ENCODE results near the gene PREX1.
"Not testable (repeated sequence)": the region's sequence is repeated elsewhere in the genome, so short reads cannot be mapped to it uniquely, and the experiment has no call there.

PREX1 gene

DNA sequence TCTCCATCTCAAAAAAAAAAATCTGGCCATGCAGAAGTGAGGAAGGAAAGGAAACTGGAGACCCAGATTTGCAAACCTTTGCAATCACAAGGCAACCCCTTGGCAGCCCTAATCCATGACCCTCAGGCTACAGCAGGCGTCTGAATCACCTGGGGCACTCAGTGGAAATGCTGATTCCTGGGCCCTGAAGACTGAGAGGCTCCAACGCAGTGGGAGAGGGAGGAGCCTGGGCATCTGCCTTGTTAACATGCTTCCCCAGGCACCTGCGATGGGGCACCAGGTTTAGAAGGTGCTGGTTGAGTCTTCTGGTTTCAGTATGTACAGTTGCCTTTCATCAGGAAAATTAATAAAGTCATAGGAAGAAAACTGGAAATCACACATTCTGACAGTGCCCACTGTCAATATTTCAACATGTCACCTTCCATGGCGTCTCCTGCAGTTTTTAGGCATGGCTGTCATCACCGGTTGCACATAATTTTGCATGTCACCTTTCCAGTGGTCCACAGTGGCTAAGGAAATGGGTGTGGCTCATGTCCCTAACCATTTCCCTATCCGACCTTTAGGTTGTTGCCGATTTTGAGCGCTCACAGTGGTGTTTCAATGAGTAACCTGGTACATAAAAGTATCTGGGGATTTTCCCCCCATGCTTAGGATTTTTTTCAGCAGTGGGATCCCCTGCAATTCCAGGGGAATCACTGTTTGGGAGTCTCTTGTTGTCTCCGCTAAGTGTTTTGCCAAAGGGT lies 56.9 kb downstream of the PREX1 start:
- DNase-seq = no peak

DNA sequence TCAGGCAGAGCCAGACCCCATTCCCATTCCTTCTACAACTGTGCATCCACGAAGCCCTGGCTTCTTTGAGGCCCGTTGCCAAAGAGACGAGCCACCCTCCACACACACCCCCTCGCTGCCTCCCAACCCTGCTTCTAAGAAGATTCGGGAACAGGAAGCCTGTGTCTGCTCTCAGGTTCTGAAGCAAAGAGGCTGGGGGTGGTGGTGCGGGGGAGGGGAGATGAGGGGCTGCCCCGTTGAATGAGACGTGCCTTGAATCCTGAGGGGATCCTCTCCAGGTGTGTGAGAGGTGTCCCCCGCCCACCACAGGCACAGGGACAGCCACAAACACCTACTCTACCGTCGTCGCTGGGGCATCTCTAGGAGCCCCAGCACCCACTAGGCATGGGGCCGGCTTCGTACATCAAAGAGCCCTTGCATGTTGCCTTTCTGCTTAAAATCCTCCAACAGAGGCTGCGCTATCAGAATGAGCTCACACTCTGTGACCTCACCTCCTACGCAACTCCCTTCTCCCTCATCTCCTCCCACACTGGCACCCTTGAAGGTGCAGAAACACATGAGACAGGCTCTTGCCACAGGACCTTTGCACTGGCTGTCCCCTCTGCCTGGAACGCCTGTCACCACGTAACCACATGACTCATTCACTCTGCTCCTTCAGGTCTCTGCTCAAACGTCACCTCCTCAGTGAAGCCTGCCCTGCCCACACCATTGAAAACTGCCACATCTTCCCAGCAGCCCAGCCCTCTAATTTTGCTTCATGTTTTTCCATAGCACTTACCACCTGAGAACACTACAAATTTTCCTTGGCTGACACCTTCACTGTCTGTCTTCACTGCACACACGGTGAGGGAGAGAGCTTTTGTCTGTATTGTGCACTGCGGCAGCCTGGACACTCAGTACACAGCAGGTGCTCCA lies 58.5 kb downstream of the PREX1 start:
- DNase-seq = no peak

DNA sequence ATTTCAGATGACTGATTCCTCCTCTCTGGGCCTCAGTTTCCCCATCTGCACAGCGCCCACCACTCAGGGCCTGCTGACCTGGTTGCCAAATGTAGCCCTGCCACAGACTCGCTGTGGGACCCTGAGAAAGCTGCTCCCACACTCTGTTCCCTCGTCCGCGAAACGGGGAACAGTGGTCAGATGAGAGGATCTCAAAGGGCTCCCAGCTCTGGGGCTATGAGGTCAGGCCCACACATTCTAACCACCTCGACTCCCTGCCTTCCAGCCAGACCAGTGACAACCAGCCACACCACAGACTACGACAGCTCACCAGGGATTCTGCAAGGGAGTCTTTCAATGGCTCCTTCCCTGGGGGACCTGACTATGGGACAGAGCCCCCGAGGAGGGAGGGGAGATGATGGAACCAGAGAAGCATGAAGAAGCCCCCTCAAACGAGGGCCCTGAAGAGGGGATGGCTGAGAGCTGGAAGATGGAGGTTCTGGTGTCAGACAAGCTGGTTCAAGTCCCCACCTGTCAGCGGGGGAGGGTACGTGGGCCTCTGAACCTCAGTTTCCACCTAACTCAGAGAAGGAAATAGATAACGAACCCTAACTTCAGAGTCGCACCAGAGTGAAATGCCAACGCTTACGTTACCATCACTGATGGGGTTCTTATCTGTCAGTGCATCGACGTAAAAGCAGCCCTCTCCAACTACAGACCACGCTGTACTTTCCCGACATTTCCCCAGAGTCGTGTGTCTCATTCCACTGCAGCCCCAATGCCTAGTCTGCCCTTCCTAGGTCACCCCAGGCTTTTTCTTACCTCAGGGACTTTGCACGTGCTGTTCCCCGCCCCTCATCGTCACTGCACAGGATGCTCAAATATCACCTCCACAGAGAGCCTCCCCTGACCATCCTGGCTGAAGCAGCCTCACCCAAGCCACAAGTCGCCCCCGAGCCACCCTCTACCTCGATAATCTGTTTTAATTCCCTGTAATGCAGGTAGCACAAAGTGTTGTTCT lies 60.5 kb downstream of the PREX1 start:
- no peak for DNase-seq

DNA sequence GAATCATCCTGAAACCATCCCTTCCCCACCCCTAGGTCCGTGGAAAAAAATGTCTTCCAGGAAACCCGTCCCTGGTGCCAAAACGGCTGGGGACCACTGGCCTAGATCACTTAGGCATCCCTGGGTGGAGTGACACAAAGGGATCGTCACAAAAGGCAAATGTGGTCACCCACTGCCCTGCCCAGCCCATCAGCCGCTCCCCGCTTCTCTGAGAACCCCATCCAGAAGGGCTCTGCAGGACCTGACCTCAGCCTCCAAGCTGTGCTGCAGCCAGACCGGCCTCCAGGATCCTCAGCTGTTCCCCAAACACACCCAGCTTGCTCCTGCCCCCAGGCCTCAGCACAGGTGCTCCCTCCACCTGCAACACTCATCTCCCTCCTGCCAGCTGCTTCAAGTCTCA lies 61.6 kb downstream of the PREX1 start:
- no peak for DNase-seq

DNA sequence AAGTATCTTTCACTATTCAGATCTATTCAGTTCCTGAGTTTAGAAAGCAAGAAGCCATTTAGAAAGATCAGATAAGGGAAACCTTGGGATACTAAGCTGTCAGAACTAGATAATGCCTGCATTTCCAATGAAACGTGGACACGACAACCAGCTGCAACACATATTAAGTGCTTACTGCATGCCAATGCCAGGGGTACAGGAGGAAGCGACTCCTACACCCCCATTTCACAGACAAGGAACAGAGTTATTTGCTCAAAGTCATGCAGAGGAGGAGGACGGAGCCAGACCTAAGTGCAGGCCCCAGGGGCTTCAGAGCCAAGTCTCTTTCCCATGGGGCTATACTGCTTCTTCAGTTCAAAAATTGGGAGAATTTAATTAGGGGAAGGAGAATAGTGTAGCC lies 62.4 kb downstream of the PREX1 start:
- DNase-seq = no peak

DNA sequence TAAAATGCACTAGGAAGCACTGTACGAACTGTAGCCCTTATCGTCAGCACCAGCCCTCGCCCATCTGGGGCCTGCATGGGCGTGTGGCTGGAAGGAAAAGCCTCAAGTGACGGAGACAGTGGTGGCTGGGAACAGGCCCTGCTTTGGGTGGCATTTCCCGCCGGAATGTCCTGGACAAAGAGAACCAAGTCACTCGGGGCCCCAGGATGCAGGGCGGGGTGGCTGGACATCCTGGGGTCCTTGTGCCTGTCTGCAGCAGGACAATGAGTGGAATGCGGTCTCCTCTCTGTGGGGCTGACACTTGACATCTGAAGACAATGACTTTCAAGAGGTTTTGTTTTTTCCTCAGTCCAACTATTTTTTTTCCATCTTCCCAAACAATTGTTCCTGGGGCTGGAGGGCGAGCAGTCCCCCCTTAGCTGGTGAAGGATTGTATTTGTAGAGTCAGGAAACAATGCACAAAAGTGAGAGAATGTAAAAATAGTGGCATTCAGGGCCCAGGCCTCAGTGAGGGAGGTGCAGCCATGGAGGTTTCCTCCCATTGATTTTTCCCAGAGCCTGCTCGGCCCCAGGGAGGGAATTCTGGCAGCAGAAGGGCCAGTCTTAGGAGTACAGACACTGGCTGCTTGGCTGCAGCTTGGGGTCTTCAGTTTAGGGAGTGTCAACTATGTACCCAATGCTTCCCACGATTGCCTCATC lies 64.4 kb downstream of the PREX1 start:
- no peak for DNase-seq

DNA sequence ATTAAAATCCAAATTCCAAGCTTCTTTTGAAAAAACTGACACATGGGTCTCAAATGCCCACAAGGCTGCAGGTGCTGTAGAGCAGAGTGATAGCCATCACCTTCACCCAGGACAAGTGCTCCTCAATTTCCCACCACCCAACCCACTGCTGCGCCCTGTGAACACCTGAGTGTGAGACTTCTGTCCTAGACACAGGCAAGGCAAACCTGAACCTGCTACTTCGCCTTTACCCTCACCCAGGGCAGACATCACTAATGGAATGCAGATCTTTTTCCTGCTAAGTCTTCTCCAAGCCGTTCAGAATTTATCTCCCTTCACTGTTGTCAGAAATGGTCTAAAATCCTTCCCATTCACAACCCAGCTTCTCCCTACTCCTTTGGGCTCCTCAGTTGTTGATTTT lies 65.9 kb downstream of the PREX1 start:
- no peak for DNase-seq

DNA sequence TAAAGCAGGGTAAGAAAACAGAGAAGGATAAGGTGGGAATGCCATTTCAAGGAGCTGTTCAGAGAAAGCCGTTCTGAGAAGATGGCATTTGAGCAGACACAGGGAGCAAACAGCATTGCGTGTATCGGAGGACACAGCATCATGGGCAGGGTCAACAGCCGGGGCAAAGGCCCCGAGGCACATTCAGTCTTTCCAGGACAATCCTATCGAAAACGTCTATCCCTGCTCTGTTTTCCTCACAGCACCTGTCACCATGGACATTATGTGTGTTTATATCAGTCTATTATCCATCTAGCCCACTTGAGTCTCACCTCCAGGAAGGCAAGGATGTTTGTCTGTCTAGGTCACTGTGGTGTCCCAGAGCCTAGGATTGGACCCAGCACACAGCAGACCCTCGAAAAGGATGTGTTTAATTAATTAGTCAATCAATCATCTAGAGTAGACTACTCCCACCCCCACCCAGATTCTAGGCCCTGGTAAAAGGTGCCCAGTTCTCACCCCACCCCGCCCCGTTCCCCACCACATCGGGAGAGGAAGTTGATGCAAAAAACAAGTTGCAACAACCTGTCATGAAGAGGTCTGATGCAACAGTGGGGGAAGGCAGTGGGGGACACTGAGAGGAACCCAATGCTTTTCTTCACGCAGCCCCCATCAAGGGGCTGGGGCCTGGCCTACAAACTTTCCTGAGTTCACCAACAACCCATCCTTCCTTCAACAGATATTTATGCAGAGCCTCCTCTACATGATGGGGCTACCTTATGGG lies 66.6 kb downstream of the PREX1 start:
- DNase-seq = peak; percentile 13 to 14

DNA sequence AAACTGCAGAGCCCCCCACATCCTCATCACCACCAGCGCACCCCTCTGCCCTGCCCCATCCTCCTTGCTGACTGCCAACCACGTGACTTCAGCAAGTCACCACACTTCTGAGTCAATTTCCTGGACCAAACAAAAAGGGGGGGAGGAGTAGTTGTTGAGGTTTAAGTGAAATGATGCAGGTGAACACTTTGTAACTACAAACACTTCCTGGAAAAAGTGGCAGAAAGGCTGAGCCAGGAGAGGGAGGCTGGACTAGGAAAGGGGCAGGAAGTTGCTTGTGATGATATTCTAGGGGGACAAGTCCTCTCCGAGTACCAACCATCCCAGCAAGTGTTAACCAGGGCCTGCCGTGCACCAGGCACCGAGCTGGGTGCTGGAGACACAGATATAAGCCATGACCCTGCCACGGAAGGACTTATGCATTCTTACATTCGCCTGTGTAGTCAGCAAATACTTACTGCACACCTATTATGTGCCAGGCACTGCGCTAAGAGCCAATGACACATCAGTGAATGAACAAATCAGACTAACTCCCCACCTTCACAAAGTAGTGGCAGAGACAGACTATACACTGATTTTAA lies 67.3 kb downstream of the PREX1 start:
- peak; percentile 60 to 63 for DNase-seq

DNA sequence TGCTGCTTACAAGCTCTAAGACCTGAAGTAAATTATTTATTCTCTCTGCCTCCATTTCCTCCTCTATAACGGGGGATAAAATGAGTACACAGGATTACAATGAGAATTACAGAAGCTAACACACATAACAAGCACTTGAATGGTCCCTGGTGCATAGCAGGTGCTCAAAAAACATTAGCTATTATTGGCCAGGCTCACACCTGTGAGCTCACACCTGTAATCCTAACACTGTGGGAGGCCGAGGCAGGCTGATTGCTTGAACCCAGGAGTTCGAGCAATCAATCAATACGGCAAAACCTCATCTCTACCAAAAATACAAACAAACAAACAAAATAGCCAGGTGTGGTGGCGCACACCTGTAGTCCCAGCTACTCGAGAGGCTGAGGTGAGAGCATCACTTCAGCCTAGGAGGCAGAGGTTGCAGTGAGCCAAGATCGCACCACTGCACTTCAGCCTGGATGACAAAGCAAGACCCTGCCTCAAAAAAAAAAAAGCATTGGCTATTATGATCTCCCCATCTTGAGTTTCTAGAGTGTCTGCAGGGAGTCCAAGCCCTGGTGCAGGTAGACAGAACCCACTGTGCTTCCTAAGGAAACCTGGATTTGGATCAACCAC lies 68.1 kb downstream of the PREX1 start:
- DNase-seq = no peak

DNA sequence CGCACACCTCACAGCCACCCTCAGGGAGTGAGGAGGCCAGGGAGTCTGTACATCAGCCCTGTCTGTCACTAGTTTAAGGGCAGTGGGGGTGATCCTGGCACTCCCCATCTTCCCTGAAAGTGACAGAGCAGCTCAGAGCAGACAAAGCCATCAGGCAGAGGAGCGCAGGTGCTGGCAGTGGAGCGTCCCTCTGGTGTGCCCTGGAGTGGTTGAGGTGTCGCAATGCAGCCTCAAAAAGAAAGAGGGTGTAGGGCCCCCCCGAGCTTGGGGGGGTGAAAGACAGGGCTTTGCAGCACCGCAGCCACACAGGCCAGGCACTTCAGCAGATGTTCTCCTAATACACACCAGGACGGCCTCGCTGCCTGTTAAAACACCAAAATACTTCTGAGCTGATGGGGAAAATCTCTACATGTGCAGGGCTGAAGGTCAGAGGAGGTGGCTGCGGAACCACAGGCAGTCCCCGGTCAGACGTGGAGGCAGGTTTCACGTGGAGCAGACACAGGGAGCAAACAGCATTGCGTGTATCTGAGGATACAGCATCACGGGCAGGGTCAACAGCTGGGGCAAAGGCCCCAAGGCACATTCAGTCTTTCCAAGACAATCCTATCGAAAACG lies 69.5 kb downstream of the PREX1 start:
- DNase-seq = no peak

DNA sequence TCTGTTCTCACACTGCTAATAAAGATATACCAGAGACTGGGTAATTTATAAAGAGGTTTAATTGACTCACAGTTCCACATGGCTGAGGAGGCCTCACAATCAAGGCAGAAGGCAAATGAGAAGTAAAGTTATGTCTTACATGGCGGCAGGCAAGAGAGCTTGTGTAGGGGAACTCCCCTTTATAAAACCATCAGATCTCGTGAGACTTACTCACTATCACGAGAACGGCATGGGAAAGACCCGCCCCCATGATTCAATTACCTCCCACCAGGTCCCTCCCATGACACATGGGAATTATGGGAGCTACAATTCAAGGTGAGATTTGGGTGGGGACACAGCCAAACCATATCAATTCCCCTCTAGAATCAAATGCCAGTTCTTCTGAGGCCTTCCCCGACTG lies 71.0 kb downstream of the PREX1 start:
- not testable (repeated sequence) for DNase-seq

DNA sequence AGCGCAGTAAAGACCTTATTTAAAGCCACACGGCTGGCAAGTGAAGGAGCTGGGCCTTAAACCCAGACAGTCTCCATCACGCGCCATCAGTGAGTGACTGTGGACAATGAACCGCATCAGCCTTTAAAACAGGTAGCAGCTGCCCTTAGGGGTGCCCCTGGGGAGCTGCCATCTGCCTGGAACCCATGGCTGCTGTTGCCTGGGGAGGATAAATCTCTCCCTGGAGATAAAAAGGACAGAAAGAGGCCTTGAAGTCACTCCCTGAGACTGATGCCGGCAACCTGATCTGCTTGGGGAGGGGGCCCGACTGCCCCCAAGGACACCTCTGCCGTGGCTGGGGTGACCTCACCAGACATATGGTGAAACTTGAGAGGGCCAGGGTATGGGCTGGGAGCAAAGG lies 73.5 kb downstream of the PREX1 start:
- no peak for DNase-seq

DNA sequence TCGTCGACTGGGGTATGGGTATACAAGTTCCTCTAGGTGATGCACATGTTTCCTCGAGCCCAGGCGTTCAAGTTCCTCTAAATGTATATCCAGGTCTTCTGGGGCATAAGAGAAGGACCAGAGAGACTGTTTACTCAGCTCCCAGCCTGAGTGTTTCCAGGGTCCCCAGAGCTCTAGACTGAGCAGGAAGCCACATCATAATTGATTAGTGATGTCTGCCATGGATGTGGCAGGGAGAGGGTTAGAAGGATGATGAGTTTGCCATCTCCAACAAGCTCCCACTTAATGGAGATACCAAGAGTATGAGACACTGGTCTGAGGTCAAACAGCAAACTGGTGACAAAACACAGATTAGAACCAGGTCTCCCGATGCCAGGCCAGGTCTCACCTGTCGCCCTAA lies 74.8 kb downstream of the PREX1 start:
- DNase-seq = no peak

DNA sequence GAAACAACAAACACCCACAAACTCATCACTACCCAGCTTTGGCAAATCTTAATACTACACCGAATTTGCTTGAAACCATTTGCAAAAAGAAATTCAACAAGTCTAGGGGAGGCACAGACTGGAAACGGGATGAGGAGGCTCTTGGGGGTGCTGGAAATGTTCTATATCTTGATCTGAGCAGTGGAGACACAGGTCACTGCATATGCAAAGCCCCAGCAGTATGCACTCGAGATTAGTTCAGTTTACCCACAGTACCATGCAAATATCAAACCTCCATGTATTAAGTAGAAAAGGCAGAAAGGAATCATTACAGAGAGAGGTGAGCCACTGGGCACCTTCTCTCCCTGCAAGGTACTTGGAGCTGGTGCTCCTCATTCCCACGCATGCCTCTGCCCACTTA lies 75.9 kb downstream of the PREX1 start:
- DNase-seq = no peak

DNA sequence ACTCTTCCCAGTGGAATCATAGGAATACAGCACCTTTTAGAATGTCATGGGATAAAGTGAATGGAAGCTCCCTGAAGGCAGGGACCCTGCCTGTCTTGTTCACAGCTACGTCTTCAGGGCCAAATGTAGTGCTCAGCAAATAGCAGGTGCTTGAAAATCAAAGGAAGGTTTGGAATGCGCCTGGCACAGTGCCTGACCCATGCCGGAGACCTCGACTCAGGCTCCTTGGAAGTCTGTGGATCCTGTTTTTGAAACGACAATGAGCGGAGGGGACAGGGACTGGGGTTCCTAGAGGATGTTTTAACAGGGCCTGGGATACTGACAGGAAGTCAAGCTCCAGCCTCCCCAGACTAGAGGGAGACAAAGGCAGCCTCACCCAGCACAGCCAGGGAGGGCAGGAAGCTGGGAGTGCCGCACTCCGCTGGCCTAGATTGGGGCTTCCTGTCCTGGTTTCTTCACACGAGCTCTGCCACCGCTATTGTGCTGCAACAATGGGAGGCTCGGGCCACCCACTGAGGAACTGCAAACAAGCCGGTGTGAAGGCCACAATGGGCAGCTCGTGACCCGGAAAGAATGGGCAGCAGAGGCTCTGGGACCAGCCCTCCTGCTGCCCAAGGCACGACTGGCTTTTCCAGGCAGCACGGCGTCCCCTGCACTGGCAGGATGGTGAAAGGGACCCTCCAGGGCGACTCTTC lies 76.7 kb downstream of the PREX1 start:
- peak; percentile 86 to 87 for DNase-seq

DNA sequence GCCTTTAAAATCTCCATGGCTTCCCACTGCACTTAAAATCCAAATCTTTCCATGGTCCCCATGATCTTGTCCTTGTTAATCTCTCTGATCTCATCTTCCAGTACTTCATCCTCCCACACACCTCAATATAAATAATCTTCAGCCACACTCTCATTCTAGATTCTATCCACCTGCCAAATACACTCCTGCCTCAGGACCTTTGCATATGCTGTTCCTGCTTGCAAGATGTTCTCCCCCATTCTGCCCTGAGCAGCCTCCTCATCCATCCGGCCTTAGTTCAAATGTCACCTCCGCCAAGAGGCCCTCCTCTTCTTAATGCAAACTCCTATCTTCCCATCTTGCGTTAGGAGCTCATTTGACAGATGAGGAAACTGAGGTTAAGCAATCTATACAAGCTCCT lies 77.4 kb downstream of the PREX1 start:
- DNase-seq = no peak

DNA sequence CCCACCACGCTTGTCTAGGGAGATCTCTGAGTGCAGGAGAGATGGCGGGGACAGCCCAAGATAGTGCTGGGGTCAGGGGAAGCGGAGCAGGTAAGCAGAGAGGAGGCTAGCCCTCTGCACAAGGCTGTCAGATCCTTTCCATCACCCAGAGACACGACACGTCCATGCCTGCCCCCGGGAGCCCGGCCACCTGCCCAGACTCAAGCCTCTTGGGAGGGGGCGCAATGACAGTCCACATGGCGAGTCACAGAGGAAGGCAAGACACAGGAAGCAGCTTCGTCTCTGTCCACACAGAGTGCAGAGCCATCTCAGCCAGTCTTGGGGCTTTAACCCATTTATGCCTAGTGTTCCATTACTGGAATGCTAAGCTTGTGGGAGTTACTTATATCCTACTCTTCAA lies 78.4 kb downstream of the PREX1 start:
- no peak for DNase-seq

DNA sequence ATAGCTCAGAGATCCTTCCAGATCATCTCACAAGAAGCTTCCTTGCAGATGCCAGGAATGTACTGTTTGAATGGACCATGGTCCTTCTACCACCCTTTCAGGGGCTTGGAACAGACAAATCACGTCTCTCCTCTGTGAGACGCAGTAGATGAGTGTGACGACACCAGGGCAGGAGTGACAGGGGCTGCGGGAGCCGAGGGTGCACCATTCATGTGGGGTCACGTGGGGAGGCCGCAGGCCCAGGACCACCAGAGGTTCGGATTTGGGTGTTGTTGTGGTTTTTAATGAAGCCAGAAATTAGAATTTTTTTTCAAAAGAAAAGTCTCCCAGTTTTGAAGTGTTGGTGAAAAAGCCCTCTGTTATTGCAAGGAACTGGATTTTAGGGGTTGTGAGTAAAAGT lies 79.2 kb downstream of the PREX1 start:
- DNase-seq = no peak

All from Kasumi-1 (cell line).